Endothelial cell of umbilical vein (primary cell): ENCODE measurements around the gene LRTM2. TPM values are rescaled to one million over a fixed set of nuclear protein-coding genes. Genes with fewer than 3 reads are reported as not detected.

Experiments used
- BruUV-seq: library from RNA; stranded (reverse); fragments of 400-500 nt; replicated peaks from 2 replicates; lab custom pipeline; 2021; lab: Mats Ljungman, UMichigan
- CTCF ChIA-PET: fragments of 300-600, 350-600 bp; sonication (Branson Sonifier 250); formaldehyde crosslinking; loops from one replicate; lab custom pipeline; 2021; ENCODE audit warnings: antibody characterized with exemption, inconsistent platforms; lab: Charles Lee
- POLR2A ChIA-PET: fragments of 300-600, 350-600 bp; sonication (Branson Sonifier 250); formaldehyde crosslinking; loops from one replicate; lab custom pipeline; 2021; ENCODE audit warnings: antibody characterized with exemption, inconsistent platforms; lab: Charles Lee
- DNase-seq: peaks from one replicate; pipeline ENCODE4 v3.0.0-alpha.2; 2011; ENCODE audit warnings: low read depth, low spot score
- FAIRE-seq: peaks from 2 replicates; lab custom pipeline; 2011; peaks lifted over from hg19 to GRCh38; lab: Jason Lieb, UNC
- H2AFZ ChIP-seq: 2 replicates; pipeline ENCODE4 v1.6.0; 2012; ENCODE audit warnings: low read depth, low read length, control low read depth, inconsistent platforms
- H3K27ac ChIP-seq: 2 replicates; pipeline ENCODE4 v1.5.1; 2011; ENCODE audit warnings: low read depth, mild to moderate bottlenecking, control low read depth, low read length, moderate library complexity; ENCODE audit not compliant: insufficient read depth
- H3K27me3 ChIP-seq, 2 experiments: 2 replicates each; pipeline versions ENCODE4 v1.6.0 to v1.6.1; 2011; ENCODE audit warnings: low read length in 2 of 2, mixed read lengths in 1 of 2; ENCODE audit not compliant: control insufficient read depth in 2 of 2, insufficient read depth in 2 of 2
- H3K36me3 ChIP-seq, 2 experiments: 2 replicates in 1 of 2; 3 replicates in 1 of 2; pipeline ENCODE4 v1.5.1; 2011; ENCODE audit warnings: low read length in 2 of 2, mild to moderate bottlenecking in 1 of 2, moderate library complexity in 1 of 2; ENCODE audit not compliant: control insufficient read depth in 2 of 2, insufficient read depth in 2 of 2; ENCODE audit errors: extremely low read depth in 1 of 2
- H3K4me1 ChIP-seq: 3 replicates; pipeline ENCODE4 v1.5.1; 2011; ENCODE audit warnings: mild to moderate bottlenecking, low read length; ENCODE audit not compliant: control insufficient read depth, insufficient read depth; ENCODE audit errors: extremely low read depth
- H3K4me2 ChIP-seq: 2 replicates; pipeline ENCODE4 v1.6.1; 2011; ENCODE audit warnings: low read length, control low read depth, mixed read lengths; ENCODE audit not compliant: insufficient read depth
- H3K4me3 ChIP-seq, 3 experiments: fragments of 200-600 bp in 1 of 3; sonication (generic), shearing (Covaris generic) in 1 of 3; replicated peaks in 1 of 3; 2 replicates each; pipeline ENCODE4 v1.5.1; 2011 to 2016; ENCODE audit warnings: control low read depth in 3 of 3, low read length in 3 of 3, mild to moderate bottlenecking in 2 of 3, inconsistent platforms in 1 of 3, low read depth in 1 of 3, moderate library complexity in 1 of 3; ENCODE audit not compliant: insufficient read depth in 1 of 3
- H3K79me2 ChIP-seq: 2 replicates; pipeline ENCODE4 v1.6.0; 2012; ENCODE audit warnings: low read length, inconsistent platforms; ENCODE audit not compliant: control insufficient read depth, insufficient read depth
- H3K9ac ChIP-seq: replicated peaks from 2 replicates; pipeline ENCODE3; 2011; ENCODE audit warnings: low read length, control low read depth; ENCODE audit not compliant: insufficient read depth; ENCODE audit errors: extremely low read depth
- H3K9me1 ChIP-seq: replicated peaks from 3 replicates; pipeline ENCODE4 v1.6.0; 2011; ENCODE audit warnings: mild to moderate bottlenecking, low read length; ENCODE audit not compliant: control insufficient read depth, insufficient read depth; ENCODE audit errors: extremely low read depth
- H3K9me3 ChIP-seq: replicated peaks from 2 replicates; pipeline ENCODE4 v1.5.1; 2012; ENCODE audit warnings: low read length, inconsistent platforms; ENCODE audit not compliant: control insufficient read depth, insufficient read depth
- H4K20me1 ChIP-seq: replicated peaks from 2 replicates; pipeline ENCODE3; 2011; ENCODE audit warnings: mild to moderate bottlenecking, low read length; ENCODE audit not compliant: control insufficient read depth, insufficient read depth; ENCODE audit errors: extremely low read depth
- CTCF ChIP-seq, 2 donors: IDR thresholded peaks; 1 replicate in 1 of 2; 2 replicates in 1 of 2; pipeline ENCODE4 v1.5.1; 2011; ENCODE audit warnings: low read length in 2 of 2, mild to moderate bottlenecking in 2 of 2, moderate library complexity in 2 of 2, control low read depth in 1 of 2, inconsistent platforms in 1 of 2, low read depth in 1 of 2; ENCODE audit not compliant: insufficient read depth in 1 of 2; ENCODE audit errors: extremely low read depth in 1 of 2
- EZH2 ChIP-seq: IDR thresholded peaks from 2 replicates; pipeline ENCODE4 v1.6.1; 2012; ENCODE audit warnings: borderline replicate concordance, low read depth, mild to moderate bottlenecking, moderate library complexity, low read length, inconsistent platforms; ENCODE audit not compliant: severe bottlenecking
- JUN ChIP-seq: IDR thresholded peaks from 2 replicates; pipeline ENCODE4 v1.6.1; 2011; ENCODE audit warnings: borderline replicate concordance, low read depth; ENCODE audit not compliant: insufficient read length, insufficient read depth
- MAX ChIP-seq: IDR thresholded peaks from 2 replicates; pipeline ENCODE4 v1.6.1; 2011; ENCODE audit not compliant: insufficient read depth, insufficient read length
- MYC ChIP-seq: IDR thresholded peaks from one replicate; pipeline ENCODE4 v1.6.1; 2011; ENCODE audit warnings: mild to moderate bottlenecking, low read depth, low read length
- POLR2A ChIP-seq: IDR thresholded peaks from 2 replicates; pipeline ENCODE4 v1.6.1; 2012; ENCODE audit warnings: low read depth, mild to moderate bottlenecking, control low read depth, low read length
- POLR2AphosphoS5 ChIP-seq: IDR thresholded peaks from 2 replicates; pipeline ENCODE4 v1.6.1; 2012; ENCODE audit warnings: low read depth, mild to moderate bottlenecking, control low read depth, low read length, moderate library complexity; ENCODE audit not compliant: insufficient read depth
- dilution Hi-C: fragments of 300-500 bp; cut with MboI; formaldehyde crosslinking; loops from one replicate; pipeline ENCODE4 v1.15.0; 2019; ENCODE audit warnings: low sequenced_read_pairs; ENCODE audit not compliant: extremely low pct_ligation_motif_present
- intact Hi-C: fragments of 100-400 bp; cut with micrococcal nuclease; formaldehyde crosslinking; loops from one replicate; pipeline ENCODE4 v1.10.0; 2022
- polyA plus RNA-seq, 4 experiments: library from polyadenylated mRNA; depleted of rRNA in 3 of 4; stranded (reverse) in 3 of 4; unstranded in 1 of 4; fragments of >200 nt; gene quantifications; 2 replicates each; pipeline versions ENCODE4 v1.2.1 to v1.2.3, GENCODE V29; 2011 to 2012; ENCODE audit warnings: missing spikeins in 1 of 4
- total RNA-seq: library from RNA; stranded (reverse); gene quantifications from 2 replicates; pipeline ENCODE4 v1.2.3, GENCODE V29; 2021

The LRTM2 gene
- total and polyA plus RNA-seq, 2 donors (not counting 3 experiments of a cell fraction or from before 2014, with no cell fraction given) = not detected

- Histone ChIP-seq H4K20me1 (no peaks in the 10 kb centered on the region), H3K9ac (no peak overlapping the region), H3K36me3 (no peaks in the 10 kb centered on the region), H3K4me3 (no peak overlapping the region), H3K79me2 (no peaks in the 10 kb centered on the region), H3K27me3 (peaks cover 2 to 6% of the 10 kb centered on the region in 2 experiments), H3K4me2 (no peak overlapping the region), H3K4me1 (no peaks in the 10 kb centered on the region), H3K9me3 (no peaks in the 10 kb centered on the region), H3K9me1 (no peaks in the 10 kb centered on the region), H2AFZ (no peak overlapping the region), H3K27ac (no peak overlapping the region)
- no peak for FAIRE-seq
- ChIA-PET CTCF (interaction anchor here (1.3 kb wide), 1 partner anchor 11 kb away, joined by 3 read pairs; no protein-coding TSS in a partner anchor), POLR2A (no interaction called here)
- no TSS peak for BruUV-seq
- intact Hi-C loops = no loop called here
- DNase-seq = no peak
- dilution Hi-C loops = no loop called here
- no peak for TF ChIP-seq CTCF (IDR thresholded peaks at IDR 0.05; ENCODE audit: extremely low read depth in 1 of 2, insufficient read depth in 1 of 2, low read depth in 1 of 2, low read length in 2 of 2)
- TF ChIP-seq POLR2A = no peak
- no peak for TF ChIP-seq MYC
- no peak for TF ChIP-seq MAX
- TF ChIP-seq POLR2AphosphoS5 = no peak
- no peak for TF ChIP-seq EZH2
- TF ChIP-seq JUN = no peak
Measured at GRCh38 chr12:1833596-1834028, 13.2 kb downstream of the LRTM2 start.
